H1 (cell line): ENCODE results near the gene LEKR1. TPM values are rescaled to one million over a fixed set of nuclear protein-coding genes. Genes with fewer than 3 reads are reported as not detected.

Source experiments
- CTCF ChIA-PET: fragments of 300-600 bp; sonication (Branson Sonifier 250); formaldehyde crosslinking; loops from one replicate; lab custom pipeline; 2021; ENCODE audit not compliant: partially characterized antibody; lab: Charles Lee
- POLR2A ChIA-PET: fragments of 300-600 bp; sonication (Branson Sonifier 250); formaldehyde crosslinking; loops from one replicate; lab custom pipeline; 2021; ENCODE audit warnings: inconsistent platforms; ENCODE audit not compliant: partially characterized antibody; lab: Charles Lee
- DNase-seq, 2 experiments: peaks; one replicate each; pipeline versions ENCODE4 v3.0.0 to v3.0.0-alpha.2; 2010 to 2022; ENCODE audit warnings: low spot score in 2 of 2, low read depth in 1 of 2, mixed read lengths in 1 of 2
- FAIRE-seq: peaks from 2 replicates; lab custom pipeline; 2011; peaks lifted over from hg19 to GRCh38; lab: Jason Lieb, UNC
- H2AFZ ChIP-seq: 2 replicates; pipeline ENCODE4 v1.8.1; 2012; ENCODE audit warnings: low read length, inconsistent platforms
- H2AK5ac ChIP-seq: 2 replicates; pipeline ENCODE4 v1.6.1; 2013; ENCODE audit warnings: low read depth, low read length
- H2BK120ac ChIP-seq: replicated peaks from 2 replicates; pipeline ENCODE3; 2013; ENCODE audit warnings: low read depth, low read length, inconsistent platforms
- H2BK12ac ChIP-seq: 2 replicates; pipeline ENCODE4 v1.6.1; 2013; ENCODE audit warnings: low read depth, low read length
- H2BK15ac ChIP-seq: 2 replicates; pipeline ENCODE4 v1.6.1; 2013; ENCODE audit warnings: low read length
- H2BK20ac ChIP-seq: 2 replicates; pipeline ENCODE4 v1.6.1; 2013; ENCODE audit warnings: low read length
- H2BK5ac ChIP-seq: 2 replicates; pipeline ENCODE4 v1.6.1; 2013; ENCODE audit warnings: low read depth, low read length
- H3K14ac ChIP-seq: 2 replicates; pipeline ENCODE4 v1.6.1; 2013; ENCODE audit warnings: inconsistent platforms; ENCODE audit not compliant: insufficient read length
- H3K18ac ChIP-seq: 2 replicates; pipeline ENCODE4 v1.6.1; 2013; ENCODE audit warnings: low read length; ENCODE audit errors: extremely low read depth
- H3K23ac ChIP-seq: 2 replicates; pipeline ENCODE4 v1.6.1; 2013; ENCODE audit warnings: inconsistent platforms; ENCODE audit not compliant: insufficient read length
- H3K23me2 ChIP-seq: 2 replicates; pipeline ENCODE4 v1.6.1; 2013; ENCODE audit warnings: low read depth, low read length
- H3K27ac ChIP-seq: 2 replicates; pipeline ENCODE4 v1.6.1; 2011; ENCODE audit warnings: low read depth, low read length, inconsistent platforms
- H3K27me3 ChIP-seq, 4 experiments: replicated peaks in 1 of 4; 1 replicate in 1 of 4; 2 replicates in 3 of 4; pipeline versions ENCODE4 v1.6.1 to v1.8.1; 2011 to 2013; ENCODE audit warnings: low read length in 3 of 4, mild to moderate bottlenecking in 3 of 4, inconsistent platforms in 2 of 4, mixed read lengths in 2 of 4, moderate library complexity in 1 of 4; ENCODE audit not compliant: control insufficient read depth in 3 of 4, insufficient read depth in 3 of 4; ENCODE audit errors: extremely low read depth in 1 of 4
- H3K36me3 ChIP-seq, 4 experiments: 2 replicates each; pipeline versions ENCODE4 v1.6.1 to v1.8.1; 2011 to 2013; ENCODE audit warnings: mild to moderate bottlenecking in 4 of 4, low read length in 3 of 4, moderate library complexity in 2 of 4, control low read depth in 1 of 4, inconsistent platforms in 1 of 4; ENCODE audit not compliant: insufficient read depth in 4 of 4, control insufficient read depth in 2 of 4
- H3K4ac ChIP-seq: replicated peaks from 2 replicates; pipeline ENCODE3; 2013; ENCODE audit warnings: low read length, low read depth, mixed read lengths, inconsistent platforms; ENCODE audit not compliant: insufficient read length
- H3K4me1 ChIP-seq, 4 experiments: replicated peaks in 1 of 4; 1 replicate in 1 of 4; 2 replicates in 3 of 4; pipeline versions ENCODE4 v1.6.1 to v1.8.1; 2011 to 2013; ENCODE audit warnings: low read length in 3 of 4, inconsistent platforms in 2 of 4, mixed read lengths in 1 of 4; ENCODE audit not compliant: insufficient read depth in 4 of 4, control insufficient read depth in 3 of 4
- H3K4me2 ChIP-seq, 2 experiments: 2 replicates each; pipeline versions ENCODE4 v1.6.1 to v1.8.1; 2011 to 2013; ENCODE audit warnings: low read depth in 2 of 2, low read length in 2 of 2, control low read depth in 1 of 2, inconsistent platforms in 1 of 2, mild to moderate bottlenecking in 1 of 2; ENCODE audit not compliant: insufficient read depth in 1 of 2
- H3K4me3 ChIP-seq, 4 experiments: fragments of 200-600, 300-600 bp in 1 of 4; sonication (generic), shearing (Covaris generic), sonication (Bioruptor Twin) in 1 of 4; 2 replicates each; pipeline versions ENCODE4 v1.5.1 to v1.8.1; 2011 to 2016; ENCODE audit warnings: low read length in 4 of 4, low read depth in 3 of 4, control low read depth in 2 of 4, inconsistent platforms in 2 of 4, mild to moderate bottlenecking in 2 of 4, mixed read lengths in 1 of 4, moderate library complexity in 1 of 4; ENCODE audit not compliant: insufficient read depth in 2 of 4; ENCODE audit errors: extremely low read depth in 1 of 4
- H3K56ac ChIP-seq: replicated peaks from 2 replicates; pipeline ENCODE3; 2013; ENCODE audit warnings: low read depth, mild to moderate bottlenecking, mixed read lengths, low read length, inconsistent platforms; ENCODE audit not compliant: insufficient read length
- H3K79me1 ChIP-seq: 2 replicates; pipeline ENCODE4 v1.6.1; 2013; ENCODE audit warnings: low read depth, low read length, control low read depth
- H3K79me2 ChIP-seq, 2 experiments: 2 replicates each; pipeline versions ENCODE4 v1.6.1 to v1.8.1; 2012 to 2013; ENCODE audit warnings: low read length in 2 of 2, mild to moderate bottlenecking in 2 of 2, inconsistent platforms in 1 of 2; ENCODE audit not compliant: insufficient read depth in 2 of 2, control insufficient read depth in 1 of 2
- H3K9ac ChIP-seq, 4 experiments: replicated peaks in 1 of 4; 1 replicate in 1 of 4; 2 replicates in 3 of 4; pipeline versions ENCODE4 v1.6.1 to v1.8.1; 2011 to 2013; ENCODE audit warnings: low read depth in 3 of 4, low read length in 3 of 4, control low read depth in 2 of 4, mild to moderate bottlenecking in 2 of 4, moderate library complexity in 2 of 4, inconsistent platforms in 1 of 4; ENCODE audit errors: extremely low read depth in 1 of 4
- H3K9me3 ChIP-seq, 2 experiments: 2 replicates each; pipeline versions ENCODE4 v1.6.1 to v1.8.1; 2012 to 2013; ENCODE audit warnings: mild to moderate bottlenecking in 2 of 2, moderate library complexity in 2 of 2, control low read depth in 1 of 2, inconsistent platforms in 1 of 2, low read depth in 1 of 2, low read length in 1 of 2, mixed read lengths in 1 of 2; ENCODE audit not compliant: insufficient read depth in 2 of 2
- H4K20me1 ChIP-seq, 2 experiments: replicated peaks in 1 of 2; 2 replicates each; pipeline versions ENCODE3 to v1.8.1; 2011 to 2013; ENCODE audit warnings: inconsistent platforms in 2 of 2, low read length in 2 of 2, mild to moderate bottlenecking in 1 of 2; ENCODE audit not compliant: insufficient read depth in 2 of 2, control insufficient read depth in 1 of 2
- H4K5ac ChIP-seq: 2 replicates; pipeline ENCODE4 v1.6.1; 2013; ENCODE audit warnings: low read length, low read depth, mixed read lengths, inconsistent platforms; ENCODE audit not compliant: insufficient read length
- H4K8ac ChIP-seq: 2 replicates; pipeline ENCODE4 v1.8.0; 2013; ENCODE audit warnings: mild to moderate bottlenecking, moderate library complexity, low read length, inconsistent platforms; ENCODE audit not compliant: insufficient read depth; ENCODE audit errors: extremely low read depth
- H4K91ac ChIP-seq: replicated peaks from 2 replicates; pipeline ENCODE3; 2013; ENCODE audit warnings: low read length, mixed read lengths, inconsistent platforms; ENCODE audit not compliant: insufficient read length
- BACH1 ChIP-seq: IDR thresholded peaks from 2 replicates; pipeline ENCODE4 v1.6.1; 2012; ENCODE audit warnings: low read length, improper control_type of control experiment
- CBX8 ChIP-seq: fragments of 300-800, 300-1000 bp; sonication (generic); IDR thresholded peaks from 2 replicates; pipeline ENCODE4 v1.7.1; 2016; ENCODE audit warnings: low read depth, low read length, borderline replicate concordance
- JUND ChIP-seq: IDR thresholded peaks from 2 replicates; pipeline ENCODE4 v1.6.1; 2011; ENCODE audit warnings: mild to moderate bottlenecking, improper control_type of control experiment, low read length
- KDM5A ChIP-seq: fragments of 200-600 bp; IDR thresholded peaks from 2 replicates; pipeline ENCODE4 v1.7.1; 2012; ENCODE audit warnings: mild to moderate bottlenecking, low read length, inconsistent platforms, mixed read lengths
- POU5F1 ChIP-seq: IDR thresholded peaks from 2 replicates; pipeline ENCODE4 v1.6.1; 2011; ENCODE audit warnings: low read depth, mild to moderate bottlenecking, low read length, moderate library complexity
- RBBP5 ChIP-seq: IDR thresholded peaks from 2 replicates; pipeline ENCODE4 v1.7.1; 2012; ENCODE audit warnings: low read depth, mild to moderate bottlenecking, inconsistent platforms, low read length, moderate library complexity, borderline replicate concordance
- RXRA ChIP-seq: IDR thresholded peaks from 2 replicates; pipeline ENCODE4 v1.6.1; 2011; ENCODE audit warnings: low read depth, mild to moderate bottlenecking, low read length, moderate library complexity; ENCODE audit not compliant: insufficient read depth
- SAP30 ChIP-seq: fragments of 300-600 bp; sonication (generic); IDR thresholded peaks from 2 replicates; pipeline ENCODE4 v1.7.1; 2012; ENCODE audit warnings: low read length, moderate library complexity, mild to moderate bottlenecking, inconsistent platforms; ENCODE audit not compliant: insufficient read depth, insufficient replicate concordance
- SP2 ChIP-seq: IDR thresholded peaks from 2 replicates; pipeline ENCODE4 v1.6.1; 2012; ENCODE audit warnings: mild to moderate bottlenecking, low read length, inconsistent platforms
- SP4 ChIP-seq: IDR thresholded peaks from 2 replicates; pipeline ENCODE4 v1.6.1; 2012; ENCODE audit warnings: low read length, inconsistent platforms
- TAF1 ChIP-seq: IDR thresholded peaks from 2 replicates; pipeline ENCODE4 v1.6.1; 2011; ENCODE audit warnings: mild to moderate bottlenecking, low read depth, low read length
- TAF7 ChIP-seq: optimal IDR thresholded peaks from 2 replicates; pipeline ENCODE3; 2011; ENCODE audit warnings: low read depth, mild to moderate bottlenecking, inconsistent platforms, low read length, moderate library complexity, borderline replicate concordance
- TBP ChIP-seq: IDR thresholded peaks from 2 replicates; pipeline ENCODE4 v1.6.1; 2011; ENCODE audit warnings: low read depth, low read length, improper control_type of control experiment
- TCF12 ChIP-seq: IDR thresholded peaks from 2 replicates; pipeline ENCODE4 v1.6.1; 2011; ENCODE audit warnings: low read depth, mild to moderate bottlenecking, low read length
- WGBS, 2 experiments: shearing (Covaris generic) in 1 of 2; methylation state at CpG; one replicate each; pipeline versions ENCODE4 v1.1.6 to v1.1.7; 2013 to 2015; ENCODE audit warnings: low lambda C conversion rate in 2 of 2, mixed read lengths in 2 of 2, inconsistent platforms in 1 of 2, low coverage in 1 of 2, missing lambda C conversion rate in 1 of 2; ENCODE audit not compliant: insufficient replicate concordance in 2 of 2, insufficient coverage in 1 of 2, insufficient read length in 1 of 2; ENCODE audit errors: extremely low coverage in 1 of 2, missing lambda C conversion rate in 1 of 2; 5-methylcytosine and 5-hydroxymethylcytosine counted together
- polyA plus RNA-seq, 7 experiments: library from polyadenylated mRNA; depleted of rRNA in 3 of 7; stranded (reverse) in 5 of 7; unstranded in 2 of 7; fragments of >200 nt in 5 of 7; fragments of 200-250 nt in 2 of 7; gene quantifications; 1 replicate in 5 of 7; 2 replicates in 1 of 7; 4 replicates in 1 of 7; pipeline versions ENCODE4 v1.2.1 to v1.2.3, GENCODE V29; 2011 to 2013; ENCODE audit warnings: missing spikeins in 2 of 7, mixed read lengths in 2 of 7
- total RNA-seq: library from RNA; stranded (reverse); fragmentation: NEBNext Ultra II Directional; extraction: Animal tissue kit (Norgen Biotek cat#: 25700); gene quantifications from 2 replicates; pipeline ENCODE4 v1.2.1, GENCODE V29; 2021
- TF ChIP-seq, protein P1 (sequence below): IDR thresholded peaks from 2 replicates; pipeline ENCODE4 v1.6.1; 2011; ENCODE audit warnings: low read depth, mild to moderate bottlenecking, low read length; ENCODE audit not compliant: insufficient read depth

The LEKR1 gene
- total and polyA plus RNA-seq, 2 of the 8 experiments (the other 6 are each of a cell fraction or from before 2014, with no cell fraction given): 0.08 TPM; not detected in 1

DNA sequence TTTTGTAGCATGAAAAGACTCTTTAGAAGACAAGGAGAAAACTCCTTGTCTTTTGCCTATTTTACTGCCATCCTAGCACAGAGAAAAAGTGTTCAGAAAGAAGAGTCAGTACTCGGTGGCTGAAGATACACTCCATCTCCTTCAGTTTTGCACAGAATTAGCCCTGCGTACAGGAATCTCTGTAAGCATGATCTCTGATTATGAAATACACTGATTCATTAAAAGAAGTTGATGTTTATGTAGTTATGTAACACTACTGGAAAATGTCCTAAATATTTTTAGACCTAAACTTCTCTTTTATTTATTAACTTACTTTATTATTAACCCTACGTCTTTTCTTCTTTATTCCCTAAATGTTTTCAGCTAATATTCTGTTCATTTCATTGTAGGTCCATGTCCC, 138.4 kb downstream of the LEKR1 start:
- ChIA-PET CTCF (interaction anchor here (0.9 kb wide), 1 partner anchor 24 kb away, joined by 3 read pairs; no protein-coding TSS in a partner anchor), POLR2A (no interaction called here)
- peaks cover 0 to 6% of the 10 kb centered on the region in 2 experiments; a peak in 2 of 4 replicates for H3K9me3 ChIP-seq
- no peak overlapping the region for H4K8ac ChIP-seq
- no peak overlapping the region for H2BK20ac ChIP-seq
- H3K4me3 ChIP-seq: no peak overlapping the region
- no peaks in the 10 kb centered on the region for H3K79me1 ChIP-seq
- no peak overlapping the region for H3K9ac ChIP-seq
- no peaks in the 10 kb centered on the region for H3K23me2 ChIP-seq
- no peak overlapping the region for H3K4ac ChIP-seq
- no peak overlapping the region for H3K27ac ChIP-seq
- H3K23ac ChIP-seq: no peak overlapping the region
- H3K14ac ChIP-seq: no peak overlapping the region
- H2BK12ac ChIP-seq: no peak overlapping the region
- H4K5ac ChIP-seq: no peak overlapping the region
- H2BK5ac ChIP-seq: no peak overlapping the region
- no peak overlapping the region for H4K91ac ChIP-seq
- DNase-seq (no peak), FAIRE-seq (no peak)
- no peaks in the 10 kb centered on the region for H3K79me2 ChIP-seq
- no peak overlapping the region for H3K4me2 ChIP-seq
- H3K4me1 ChIP-seq: no peaks in the 10 kb centered on the region
- no peak overlapping the region for H2AFZ ChIP-seq
- 91 to 100% methylated on average over 1 to 3 of the region's 3 CpGs for WGBS, 2 experiments
- H4K20me1 ChIP-seq: no peaks in the 10 kb centered on the region
- no peaks in the 10 kb centered on the region for H3K36me3 ChIP-seq
- TF ChIP-seq CBX8 (no peak), JUND (no peak), TAF1 (no peak), TBP (no peak), POU5F1 (no peak), RBBP5 (no peak), SAP30 (no peak), KDM5A (no peak), SP4 (no peak), TCF12 (no peak), TAF7 (no peak), RXRA (no peak), BACH1 (no peak), SP2 (no peak)
- TF ChIP-seq, protein P1, sequence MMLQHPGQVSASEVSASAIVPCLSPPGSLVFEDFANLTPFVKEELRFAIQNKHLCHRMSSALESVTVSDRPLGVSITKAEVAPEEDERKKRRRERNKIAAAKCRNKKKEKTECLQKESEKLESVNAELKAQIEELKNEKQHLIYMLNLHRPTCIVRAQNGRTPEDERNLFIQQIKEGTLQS: no peak
- no peak overlapping the region for H2BK120ac ChIP-seq
- no peaks in the 10 kb centered on the region for H3K27me3 ChIP-seq
- H2BK15ac ChIP-seq: no peak overlapping the region
- no peak overlapping the region for H3K18ac ChIP-seq
- no peak overlapping the region for H2AK5ac ChIP-seq
- H3K56ac ChIP-seq: no peak overlapping the region
